H1 (cell line): ENCODE data around the gene CXCL12. TPM values are rescaled to one million over a fixed set of nuclear protein-coding genes. Genes with fewer than 3 reads are reported as not detected.

Experiments used
- CTCF ChIA-PET: fragments of 300-600 bp; sonication (Branson Sonifier 250); formaldehyde crosslinking; loops from one replicate; lab custom pipeline; 2021; ENCODE audit not compliant: partially characterized antibody; lab: Charles Lee
- POLR2A ChIA-PET: fragments of 300-600 bp; sonication (Branson Sonifier 250); formaldehyde crosslinking; loops from one replicate; lab custom pipeline; 2021; ENCODE audit warnings: inconsistent platforms; ENCODE audit not compliant: partially characterized antibody; lab: Charles Lee
- DNase-seq, 2 experiments: peaks; one replicate each; pipeline versions ENCODE4 v3.0.0 to v3.0.0-alpha.2; 2010 to 2022; ENCODE audit warnings: low spot score in 2 of 2, low read depth in 1 of 2, mixed read lengths in 1 of 2
- FAIRE-seq: peaks from 2 replicates; lab custom pipeline; 2011; peaks lifted over from hg19 to GRCh38; lab: Jason Lieb, UNC
- H2AFZ ChIP-seq: 2 replicates; pipeline ENCODE4 v1.8.1; 2012; ENCODE audit warnings: low read length, inconsistent platforms
- H2AK5ac ChIP-seq: 2 replicates; pipeline ENCODE4 v1.6.1; 2013; ENCODE audit warnings: low read depth, low read length
- H2BK120ac ChIP-seq: replicated peaks from 2 replicates; pipeline ENCODE3; 2013; ENCODE audit warnings: low read depth, low read length, inconsistent platforms
- H2BK12ac ChIP-seq: 2 replicates; pipeline ENCODE4 v1.6.1; 2013; ENCODE audit warnings: low read depth, low read length
- H2BK15ac ChIP-seq: 2 replicates; pipeline ENCODE4 v1.6.1; 2013; ENCODE audit warnings: low read length
- H2BK20ac ChIP-seq: 2 replicates; pipeline ENCODE4 v1.6.1; 2013; ENCODE audit warnings: low read length
- H2BK5ac ChIP-seq: 2 replicates; pipeline ENCODE4 v1.6.1; 2013; ENCODE audit warnings: low read depth, low read length
- H3K14ac ChIP-seq: 2 replicates; pipeline ENCODE4 v1.6.1; 2013; ENCODE audit warnings: inconsistent platforms; ENCODE audit not compliant: insufficient read length
- H3K18ac ChIP-seq: 2 replicates; pipeline ENCODE4 v1.6.1; 2013; ENCODE audit warnings: low read length; ENCODE audit errors: extremely low read depth
- H3K23ac ChIP-seq: 2 replicates; pipeline ENCODE4 v1.6.1; 2013; ENCODE audit warnings: inconsistent platforms; ENCODE audit not compliant: insufficient read length
- H3K23me2 ChIP-seq: 2 replicates; pipeline ENCODE4 v1.6.1; 2013; ENCODE audit warnings: low read depth, low read length
- H3K27ac ChIP-seq: 2 replicates; pipeline ENCODE4 v1.6.1; 2011; ENCODE audit warnings: low read depth, low read length, inconsistent platforms
- H3K27me3 ChIP-seq, 4 experiments: replicated peaks in 1 of 4; 1 replicate in 1 of 4; 2 replicates in 3 of 4; pipeline versions ENCODE4 v1.6.1 to v1.8.1; 2011 to 2013; ENCODE audit warnings: low read length in 3 of 4, mild to moderate bottlenecking in 3 of 4, inconsistent platforms in 2 of 4, mixed read lengths in 2 of 4, moderate library complexity in 1 of 4; ENCODE audit not compliant: control insufficient read depth in 3 of 4, insufficient read depth in 3 of 4; ENCODE audit errors: extremely low read depth in 1 of 4
- H3K36me3 ChIP-seq, 4 experiments: 2 replicates each; pipeline versions ENCODE4 v1.6.1 to v1.8.1; 2011 to 2013; ENCODE audit warnings: mild to moderate bottlenecking in 4 of 4, low read length in 3 of 4, moderate library complexity in 2 of 4, control low read depth in 1 of 4, inconsistent platforms in 1 of 4; ENCODE audit not compliant: insufficient read depth in 4 of 4, control insufficient read depth in 2 of 4
- H3K4ac ChIP-seq: replicated peaks from 2 replicates; pipeline ENCODE3; 2013; ENCODE audit warnings: low read length, low read depth, mixed read lengths, inconsistent platforms; ENCODE audit not compliant: insufficient read length
- H3K4me1 ChIP-seq, 4 experiments: replicated peaks in 1 of 4; 1 replicate in 1 of 4; 2 replicates in 3 of 4; pipeline versions ENCODE4 v1.6.1 to v1.8.1; 2011 to 2013; ENCODE audit warnings: low read length in 3 of 4, inconsistent platforms in 2 of 4, mixed read lengths in 1 of 4; ENCODE audit not compliant: insufficient read depth in 4 of 4, control insufficient read depth in 3 of 4
- H3K4me2 ChIP-seq, 2 experiments: 2 replicates each; pipeline versions ENCODE4 v1.6.1 to v1.8.1; 2011 to 2013; ENCODE audit warnings: low read depth in 2 of 2, low read length in 2 of 2, control low read depth in 1 of 2, inconsistent platforms in 1 of 2, mild to moderate bottlenecking in 1 of 2; ENCODE audit not compliant: insufficient read depth in 1 of 2
- H3K4me3 ChIP-seq, 4 experiments: fragments of 200-600, 300-600 bp in 1 of 4; sonication (generic), shearing (Covaris generic), sonication (Bioruptor Twin) in 1 of 4; 2 replicates each; pipeline versions ENCODE4 v1.5.1 to v1.8.1; 2011 to 2016; ENCODE audit warnings: low read length in 4 of 4, low read depth in 3 of 4, control low read depth in 2 of 4, inconsistent platforms in 2 of 4, mild to moderate bottlenecking in 2 of 4, mixed read lengths in 1 of 4, moderate library complexity in 1 of 4; ENCODE audit not compliant: insufficient read depth in 2 of 4; ENCODE audit errors: extremely low read depth in 1 of 4
- H3K56ac ChIP-seq: replicated peaks from 2 replicates; pipeline ENCODE3; 2013; ENCODE audit warnings: low read depth, mild to moderate bottlenecking, mixed read lengths, low read length, inconsistent platforms; ENCODE audit not compliant: insufficient read length
- H3K79me1 ChIP-seq: 2 replicates; pipeline ENCODE4 v1.6.1; 2013; ENCODE audit warnings: low read depth, low read length, control low read depth
- H3K79me2 ChIP-seq, 2 experiments: 2 replicates each; pipeline versions ENCODE4 v1.6.1 to v1.8.1; 2012 to 2013; ENCODE audit warnings: low read length in 2 of 2, mild to moderate bottlenecking in 2 of 2, inconsistent platforms in 1 of 2; ENCODE audit not compliant: insufficient read depth in 2 of 2, control insufficient read depth in 1 of 2
- H3K9ac ChIP-seq, 4 experiments: replicated peaks in 1 of 4; 1 replicate in 1 of 4; 2 replicates in 3 of 4; pipeline versions ENCODE4 v1.6.1 to v1.8.1; 2011 to 2013; ENCODE audit warnings: low read depth in 3 of 4, low read length in 3 of 4, control low read depth in 2 of 4, mild to moderate bottlenecking in 2 of 4, moderate library complexity in 2 of 4, inconsistent platforms in 1 of 4; ENCODE audit errors: extremely low read depth in 1 of 4
- H3K9me3 ChIP-seq, 2 experiments: 2 replicates each; pipeline versions ENCODE4 v1.6.1 to v1.8.1; 2012 to 2013; ENCODE audit warnings: mild to moderate bottlenecking in 2 of 2, moderate library complexity in 2 of 2, control low read depth in 1 of 2, inconsistent platforms in 1 of 2, low read depth in 1 of 2, low read length in 1 of 2, mixed read lengths in 1 of 2; ENCODE audit not compliant: insufficient read depth in 2 of 2
- H4K20me1 ChIP-seq, 2 experiments: replicated peaks in 1 of 2; 2 replicates each; pipeline versions ENCODE3 to v1.8.1; 2011 to 2013; ENCODE audit warnings: inconsistent platforms in 2 of 2, low read length in 2 of 2, mild to moderate bottlenecking in 1 of 2; ENCODE audit not compliant: insufficient read depth in 2 of 2, control insufficient read depth in 1 of 2
- H4K5ac ChIP-seq: 2 replicates; pipeline ENCODE4 v1.6.1; 2013; ENCODE audit warnings: low read length, low read depth, mixed read lengths, inconsistent platforms; ENCODE audit not compliant: insufficient read length
- H4K8ac ChIP-seq: 2 replicates; pipeline ENCODE4 v1.8.0; 2013; ENCODE audit warnings: mild to moderate bottlenecking, moderate library complexity, low read length, inconsistent platforms; ENCODE audit not compliant: insufficient read depth; ENCODE audit errors: extremely low read depth
- H4K91ac ChIP-seq: replicated peaks from 2 replicates; pipeline ENCODE3; 2013; ENCODE audit warnings: low read length, mixed read lengths, inconsistent platforms; ENCODE audit not compliant: insufficient read length
- POU5F1 ChIP-seq: IDR thresholded peaks from 2 replicates; pipeline ENCODE4 v1.6.1; 2011; ENCODE audit warnings: low read depth, mild to moderate bottlenecking, low read length, moderate library complexity
- RAD21 ChIP-seq, 2 experiments: IDR thresholded peaks in 1 of 2; conservative IDR thresholded peaks in 1 of 2; 2 replicates each; pipeline ENCODE4 v1.6.1; 2011; ENCODE audit warnings: low read depth in 2 of 2, low read length in 2 of 2, improper control_type of control experiment in 1 of 2, inconsistent platforms in 1 of 2, mild to moderate bottlenecking in 1 of 2, moderate library complexity in 1 of 2
- WGBS, 2 experiments: shearing (Covaris generic) in 1 of 2; methylation state at CpG; one replicate each; pipeline versions ENCODE4 v1.1.6 to v1.1.7; 2013 to 2015; ENCODE audit warnings: low lambda C conversion rate in 2 of 2, mixed read lengths in 2 of 2, inconsistent platforms in 1 of 2, low coverage in 1 of 2, missing lambda C conversion rate in 1 of 2; ENCODE audit not compliant: insufficient replicate concordance in 2 of 2, insufficient coverage in 1 of 2, insufficient read length in 1 of 2; ENCODE audit errors: extremely low coverage in 1 of 2, missing lambda C conversion rate in 1 of 2; 5-methylcytosine and 5-hydroxymethylcytosine counted together
- polyA plus RNA-seq, 7 experiments: library from polyadenylated mRNA; depleted of rRNA in 3 of 7; stranded (reverse) in 5 of 7; unstranded in 2 of 7; fragments of >200 nt in 5 of 7; fragments of 200-250 nt in 2 of 7; gene quantifications; 1 replicate in 5 of 7; 2 replicates in 1 of 7; 4 replicates in 1 of 7; pipeline versions ENCODE4 v1.2.1 to v1.2.3, GENCODE V29; 2011 to 2013; ENCODE audit warnings: missing spikeins in 2 of 7, mixed read lengths in 2 of 7
- total RNA-seq: library from RNA; stranded (reverse); fragmentation: NEBNext Ultra II Directional; extraction: Animal tissue kit (Norgen Biotek cat#: 25700); gene quantifications from 2 replicates; pipeline ENCODE4 v1.2.1, GENCODE V29; 2021
- TF ChIP-seq, protein P1 (sequence below): IDR thresholded peaks from 2 replicates; pipeline ENCODE4 v1.6.1; 2011; ENCODE audit warnings: low read length, improper control_type of control experiment

CXCL12 gene
- total and polyA plus RNA-seq, 2 of the 8 experiments (the other 6 are each of a cell fraction or from before 2014, with no cell fraction given) = 51.4 to 53.8 TPM

DNA sequence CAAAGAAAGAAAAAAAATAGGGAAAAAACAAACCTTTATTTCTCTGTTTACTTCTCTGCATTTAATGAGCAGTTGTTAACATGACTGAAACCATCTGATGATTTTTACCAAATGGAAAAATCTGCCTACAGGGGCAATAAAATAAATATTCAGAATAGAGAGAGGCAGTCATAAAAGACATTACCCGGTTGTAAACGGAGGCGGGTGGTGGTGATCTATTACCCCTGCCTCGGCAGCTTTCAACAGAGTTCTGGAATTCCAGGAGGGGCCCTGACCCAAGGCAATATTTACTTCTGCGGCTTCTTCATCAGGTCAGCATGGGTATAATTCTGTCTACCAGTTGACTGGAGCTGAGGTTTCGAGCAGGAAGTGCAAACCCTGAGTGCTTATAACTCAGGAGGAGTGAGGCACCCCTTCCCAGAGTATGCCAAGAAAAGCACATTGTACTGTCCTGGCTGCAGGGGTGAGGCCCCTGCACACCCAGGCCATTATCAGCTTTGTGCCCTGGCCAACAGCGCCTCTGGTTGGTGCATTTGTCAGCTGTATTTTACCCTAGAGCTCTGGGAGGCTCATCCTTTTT, 8.2 kb upstream of the CXCL12 start:
- no peak for DNase-seq
- Histone ChIP-seq H4K91ac (no peak overlapping the region), H3K36me3 (no peaks in the 10 kb centered on the region), H3K4me2 (no peak overlapping the region), H3K4me1 (peaks cover 2 to 8% (median 5%) of the 10 kb centered on the region in 4 experiments; a peak in 6 of 7 replicates), H2AK5ac (no peak overlapping the region), H3K9ac (no peak overlapping the region), H2BK15ac (no peak overlapping the region), H3K9me3 (no peaks in the 10 kb centered on the region), H2BK5ac (no peak overlapping the region), H3K23ac (no peak overlapping the region), H2BK120ac (no peak overlapping the region), H4K20me1 (peaks cover 0 to 4% of the 10 kb centered on the region in 2 experiments), H3K4me3 (no peak overlapping the region), H2AFZ (no peak overlapping the region), H4K8ac (no peak overlapping the region), H3K23me2 (peaks cover 5% of the 10 kb centered on the region; the same call in 1 of the 2 replicates), H3K27ac (no peak overlapping the region), H4K5ac (no peak overlapping the region), H3K79me2 (no peaks in the 10 kb centered on the region), H3K56ac (no peak overlapping the region), H3K18ac (no peak overlapping the region), H2BK12ac (no peak overlapping the region), H3K14ac (no peak overlapping the region), H2BK20ac (no peak overlapping the region), H3K4ac (no peak overlapping the region), H3K27me3 (no peaks in the 10 kb centered on the region; a peak in 1 of 7 replicates), H3K79me1 (no peaks in the 10 kb centered on the region)
- POLR2A ChIA-PET = interaction anchor here (1.1 kb wide), 1 partner anchor 22 kb away, joined by 3 read pairs; no protein-coding TSS in a partner anchor
- TF ChIP-seq POU5F1 (no peak), RAD21 (IDR thresholded peaks at IDR 0.05 in 1 of 2, conservative IDR thresholded peaks at IDR 0.05 in 1 of 2; ENCODE audit: low read depth in 2 of 2, low read length in 2 of 2) (peak in 1 of 2 experiments; percentile 24; a peak in 1 of 4 replicates)
- TF ChIP-seq, protein P1, sequence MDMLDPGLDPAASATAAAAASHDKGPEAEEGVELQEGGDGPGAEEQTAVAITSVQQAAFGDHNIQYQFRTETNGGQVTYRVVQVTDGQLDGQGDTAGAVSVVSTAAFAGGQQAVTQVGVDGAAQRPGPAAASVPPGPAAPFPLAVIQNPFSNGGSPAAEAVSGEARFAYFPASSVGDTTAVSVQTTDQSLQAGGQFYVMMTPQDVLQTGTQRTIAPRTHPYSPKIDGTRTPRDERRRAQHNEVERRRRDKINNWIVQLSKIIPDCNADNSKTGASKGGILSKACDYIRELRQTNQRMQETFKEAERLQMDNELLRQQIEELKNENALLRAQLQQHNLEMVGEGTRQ = no peak
- CTCF ChIA-PET = interaction anchor here (0.6 to 1.9 kb wide), 8 partner anchors 11 to 703 kb away, joined by 3 to 6 read pairs (median 3); no protein-coding TSS in a partner anchor
- FAIRE-seq = no peak
- WGBS, 2 experiments = 95% methylated on average over 7 of the region's 7 CpGs; no CpG with 5 or more reads in 1 of the 2 experiments
